HCT116 (cell line): ENCODE results near the gene GRIN2D. TPM values are rescaled to one million over a fixed set of nuclear protein-coding genes. Genes with fewer than 3 reads are reported as not detected.

ENCODE experiments used
- ATAC-seq: fragments of 200-7000 bp; cut with Tn5 transposase; 2 replicates; pipeline ENCODE4 v1.9.1; 2020; ENCODE audit warnings: mild to moderate bottlenecking, moderate library complexity
- BruUV-seq: library from RNA; stranded (reverse); fragments of 400-500 nt; replicated peaks from 2 replicates; lab custom pipeline; 2021; lab: Mats Ljungman, UMichigan
- CTCF ChIA-PET: fragments of 300-600 bp; sonication (Branson Sonifier 250); formaldehyde crosslinking; loops from one replicate; lab custom pipeline; 2021; ENCODE audit warnings: antibody characterized with exemption; lab: Charles Lee
- POLR2A ChIA-PET: fragments of 300-600, 350-600 bp; sonication (Branson Sonifier 250); formaldehyde crosslinking; loops from one replicate; lab custom pipeline; 2021; ENCODE audit warnings: antibody characterized with exemption; lab: Charles Lee
- RAD21 ChIA-PET, 2 experiments: fragments of 300-600 bp; sonication (Branson Sonifier 250); formaldehyde crosslinking; loops; one replicate each; lab custom pipeline; 2023; ENCODE audit warnings: low total read pairs in 2 of 2; ENCODE audit not compliant: uncharacterized antibody in 2 of 2, unreplicated experiment in 2 of 2, low non-redundant PET in 1 of 2; lab: Charles Lee
- DNase-seq: peaks from one replicate; pipeline ENCODE4 v3.0.0-alpha.2; 2010; ENCODE audit warnings: low read depth, low spot score
- H2AFZ ChIP-seq: fragments of 200-600 bp; shearing (Covaris generic), sonication (generic); 2 replicates; pipeline ENCODE4 v1.6.1; 2017; ENCODE audit warnings: low read depth, mixed run types, mixed read lengths, antibody characterized with exemption, low read length; ENCODE audit not compliant: poor library complexity, severe bottlenecking
- H3K27ac ChIP-seq: 2 replicates; pipeline ENCODE4 v1.5.1; 2012; ENCODE audit warnings: low read depth, low read length
- H3K27me3 ChIP-seq: fragments of 200-600 bp; sonication (generic); 2 replicates; pipeline ENCODE4 v1.6.1; 2016; ENCODE audit warnings: mixed run types, low read length, mixed read lengths; ENCODE audit not compliant: insufficient read depth
- H3K36me3 ChIP-seq, 2 experiments: fragments of 200-500 bp in 1 of 2; fragments of 200-600 bp in 1 of 2; sonication (Bioruptor generic) in 1 of 2; sonication (generic) in 1 of 2; 2 replicates each; pipeline versions ENCODE4 v1.5.1 to v1.6.1; 2014 to 2016; ENCODE audit warnings: low read length in 2 of 2, inconsistent platforms in 1 of 2, mixed read lengths in 1 of 2, mixed run types in 1 of 2; ENCODE audit not compliant: insufficient read depth in 2 of 2, control insufficient read depth in 1 of 2
- H3K4me1 ChIP-seq, 2 experiments: fragments of 200-600 bp in 1 of 2; sonication (generic) in 1 of 2; 2 replicates each; pipeline versions ENCODE4 v1.5.1 to v1.6.1; 2012 to 2017; ENCODE audit warnings: low read length in 2 of 2, inconsistent platforms in 1 of 2, mild to moderate bottlenecking in 1 of 2, mixed read lengths in 1 of 2, mixed run types in 1 of 2, moderate library complexity in 1 of 2; ENCODE audit not compliant: insufficient read depth in 2 of 2, control insufficient read depth in 1 of 2
- H3K4me2 ChIP-seq: fragments of 200-600 bp; sonication (generic); 2 replicates; pipeline ENCODE4 v1.6.1; 2017; ENCODE audit warnings: mixed run types, low read length, mixed read lengths
- H3K4me3 ChIP-seq, 2 experiments: fragments of 200-600 bp in 1 of 2; sonication (generic) in 1 of 2; replicated peaks in 1 of 2; 2 replicates each; pipeline ENCODE4 v1.5.1; 2011 to 2016; ENCODE audit warnings: low read length in 2 of 2, control low read depth in 1 of 2, low read depth in 1 of 2, mild to moderate bottlenecking in 1 of 2, mixed read lengths in 1 of 2, mixed run types in 1 of 2
- H3K79me2 ChIP-seq: fragments of 200-600 bp; sonication (generic); 2 replicates; pipeline ENCODE4 v1.6.1; 2017; ENCODE audit warnings: mild to moderate bottlenecking, mixed run types, low read length, moderate library complexity, mixed read lengths; ENCODE audit not compliant: insufficient read depth
- H3K9ac ChIP-seq: fragments of 200-600 bp; sonication (generic); 2 replicates; pipeline ENCODE4 v1.6.1; 2016; ENCODE audit warnings: low read length, mixed read lengths
- H3K9me2 ChIP-seq: fragments of 200-600 bp; sonication (generic), shearing (Covaris generic); 2 replicates; pipeline ENCODE4 v1.6.1; 2017; ENCODE audit warnings: mixed run types, mild to moderate bottlenecking, moderate library complexity; ENCODE audit not compliant: insufficient read depth
- H3K9me3 ChIP-seq, 2 experiments: fragments of 200-500 bp in 1 of 2; fragments of 200-600 bp in 1 of 2; sonication (Bioruptor generic) in 1 of 2; sonication (generic) in 1 of 2; 2 replicates each; pipeline ENCODE4 v1.6.1; 2014 to 2017; ENCODE audit warnings: low read length in 2 of 2, mixed read lengths in 2 of 2, inconsistent platforms in 1 of 2, low read depth in 1 of 2, mild to moderate bottlenecking in 1 of 2, mixed run types in 1 of 2, moderate library complexity in 1 of 2; ENCODE audit not compliant: control insufficient read depth in 1 of 2, insufficient read depth in 1 of 2
- H4K20me1 ChIP-seq: fragments of 200-600 bp; sonication (generic), shearing (Covaris generic); 2 replicates; pipeline ENCODE4 v1.6.1; 2017; ENCODE audit warnings: mixed run types, mild to moderate bottlenecking, moderate library complexity; ENCODE audit not compliant: insufficient read depth
- EZH2phosphoT487 ChIP-seq: fragments of 200-600 bp; IDR thresholded peaks from 2 replicates; pipeline ENCODE4 v1.6.1; 2018; ENCODE audit warnings: antibody characterized with exemption, borderline replicate concordance
- REST ChIP-seq: IDR thresholded peaks from 2 replicates; pipeline ENCODE4 v1.6.1; 2012; ENCODE audit warnings: low read depth
- YY1 ChIP-seq: IDR thresholded peaks from 2 replicates; pipeline ENCODE4 v1.6.1; 2011; ENCODE audit warnings: low read length, low read depth, moderate library complexity, mild to moderate bottlenecking; ENCODE audit not compliant: insufficient replicate concordance; ENCODE audit errors: extremely low read depth
- intact Hi-C: fragments of 100-400 bp; cut with micrococcal nuclease; formaldehyde crosslinking; loops from 2 replicates; pipeline ENCODE4 v1.10.0; 2022
- total RNA-seq: library from RNA; stranded (reverse); gene quantifications from one replicate; pipeline ENCODE4 v1.2.1, GENCODE V29; 2021; ENCODE audit not compliant: unreplicated experiment

The GRIN2D gene
- total RNA-seq, 1 experiment from 2014 or later: 26.2 TPM

GRCh38 chr19:48373567-48373966 lies 19.9 kb upstream of the GRIN2D start (continued):
- TF ChIP-seq REST: no peak
- no peak for TF ChIP-seq YY1

- peaks cover 18 to 31% of the 10 kb centered on the region in 2 experiments; a peak in 3 of 4 replicates for H3K4me1 ChIP-seq
- ChIA-PET POLR2A (no interaction called here), RAD21 (no interaction called here), CTCF (no interaction called here)
- DNase-seq (no peak), ATAC-seq (peak; percentile 12; the same call in 1 of the 2 replicates)
- no peak overlapping the region for H2AFZ ChIP-seq
- H3K36me3 ChIP-seq: peaks cover 8% of the 10 kb centered on the region in 2 experiments; a peak in 2 of 4 replicates
- peak overlapping the region in 1 of 2 experiments; percentile 8; a peak in 1 of 4 replicates for H3K4me3 ChIP-seq
- intact Hi-C loops: no loop called here
- peak overlapping the region; percentile 66 for H3K4me2 ChIP-seq
- no peak overlapping the region; the same call in 1 of the 2 replicates for H3K9ac ChIP-seq
- no peaks in the 10 kb centered on the region for H3K27me3 ChIP-seq
- H3K79me2 ChIP-seq: no peaks in the 10 kb centered on the region
- H3K9me2 ChIP-seq: no peaks in the 10 kb centered on the region
- H3K9me3 ChIP-seq: no peaks in the 10 kb centered on the region
- TF ChIP-seq EZH2phosphoT487: no peak
- no peaks in the 10 kb centered on the region for H4K20me1 ChIP-seq
- BruUV-seq: no TSS peak
- no peak overlapping the region for H3K27ac ChIP-seq
Measured at GRCh38 chr19:48378194-48378570, 15.3 kb upstream of the GRIN2D start.
